Vagina (tissue), 2 donors: ENCODE measurements around the gene ZNF408.

Source experiments
- CTCF ChIP-seq, 3 experiments: fragments of 450-650 bp in 2 of 3; fragments of 200-600 bp in 1 of 3; sonication (generic) in 1 of 3; IDR thresholded peaks; one replicate each; pipeline ENCODE4 v1.5.1; 2017 to 2019; ENCODE audit warnings: antibody characterized with exemption in 3 of 3, mild to moderate bottlenecking in 2 of 3, moderate library complexity in 2 of 3
- POLR2A ChIP-seq, 2 donors: fragments of 450-650 bp; IDR thresholded peaks; one replicate each; pipeline ENCODE4 v1.6.1; 2017; ENCODE audit warnings: antibody characterized with exemption in 2 of 2, mild to moderate bottlenecking in 2 of 2, moderate library complexity in 2 of 2
- POLR2AphosphoS5 ChIP-seq, 2 donors: sonication (generic); formaldehyde crosslinking; IDR thresholded peaks; one replicate each; pipeline ENCODE4 v1.9.0; 2017; ENCODE audit warnings: antibody characterized with exemption in 2 of 2, mild to moderate bottlenecking in 2 of 2, low read depth in 1 of 2; ENCODE audit not compliant: insufficient read depth in 1 of 2

- TF ChIP-seq CTCF (IDR thresholded peaks at IDR 0.05) (no peak), POLR2A (IDR thresholded peaks at IDR 0.05) (no peak), POLR2AphosphoS5 (IDR thresholded peaks at IDR 0.05; ENCODE audit: insufficient read depth in 1 of 2, low read depth in 1 of 2) (no peak)
Observed at GRCh38 chr11:46719048-46719542, 18.3 kb downstream of the ZNF408 start, which contains the start of gene F2.
